Loucy (cell line): Measurements from ENCODE around the gene PLXDC1.

Experiments
- H2AFZ ChIP-seq: fragments of 200-600 bp; sonication (generic); 2 replicates; pipeline ENCODE4 v1.6.0; 2016; ENCODE audit warnings: antibody characterized with exemption, mild to moderate bottlenecking, low read length, moderate library complexity
- H3F3A ChIP-seq: fragments of 200-600 bp; 2 replicates; pipeline ENCODE4 v1.6.0; 2016; ENCODE audit warnings: antibody characterized with exemption, low read depth, mild to moderate bottlenecking
- H3K27me3 ChIP-seq: fragments of 200-600 bp; sonication (generic); 2 replicates; pipeline ENCODE4 v1.6.1; 2014; ENCODE audit warnings: low read length, mild to moderate bottlenecking; ENCODE audit not compliant: insufficient read depth, poor library complexity, severe bottlenecking
- H3K36me3 ChIP-seq: fragments of 200-600 bp; sonication (generic); 2 replicates; pipeline ENCODE4 v1.6.1; 2016; ENCODE audit warnings: low read length; ENCODE audit not compliant: insufficient read depth
- H3K4me1 ChIP-seq: fragments of 200-600 bp; sonication (generic); 2 replicates; pipeline ENCODE4 v1.5.1; 2014; ENCODE audit warnings: low read length, mild to moderate bottlenecking; ENCODE audit not compliant: insufficient read depth, poor library complexity, severe bottlenecking
- H3K4me2 ChIP-seq: fragments of 200-600 bp; sonication (generic); 2 replicates; pipeline ENCODE4 v1.6.0; 2014; ENCODE audit warnings: antibody characterized with exemption, low read length, low read depth, mild to moderate bottlenecking; ENCODE audit not compliant: poor library complexity, severe bottlenecking
- H3K4me3 ChIP-seq: fragments of 200-600 bp; sonication (generic); 2 replicates; pipeline ENCODE4 v1.5.1; 2014; ENCODE audit warnings: low read length, mild to moderate bottlenecking, mixed read lengths; ENCODE audit not compliant: poor library complexity, severe bottlenecking
- H3K79me2 ChIP-seq: fragments of 200-600 bp; sonication (generic); 2 replicates; pipeline ENCODE4 v1.6.1; 2014; ENCODE audit warnings: low read length; ENCODE audit not compliant: insufficient read depth
- H3K9ac ChIP-seq: fragments of 200-600 bp; sonication (generic); 2 replicates; pipeline ENCODE4 v1.6.0; 2014; ENCODE audit warnings: mild to moderate bottlenecking, low read depth, low read length, moderate library complexity; ENCODE audit not compliant: poor library complexity, severe bottlenecking
- H3K9me2 ChIP-seq: fragments of 200-600 bp; sonication (generic); replicated peaks from 2 replicates; pipeline ENCODE4 v1.6.1; 2016; ENCODE audit warnings: low read depth, low read length, mixed read lengths
- H3K9me3 ChIP-seq: fragments of 200-600 bp; sonication (generic); 2 replicates; pipeline ENCODE4 v1.6.1; 2014; ENCODE audit warnings: mild to moderate bottlenecking, antibody characterized with exemption, low read length, low read depth; ENCODE audit not compliant: insufficient read depth
- H4K20me1 ChIP-seq: fragments of 200-600 bp; sonication (generic); 2 replicates; pipeline ENCODE4 v1.6.0; 2014; ENCODE audit warnings: antibody characterized with exemption, low read length, mild to moderate bottlenecking; ENCODE audit not compliant: insufficient read depth, poor library complexity, severe bottlenecking
- EZH2phosphoT487 ChIP-seq: fragments of 200-600 bp; IDR thresholded peaks from 2 replicates; pipeline ENCODE4 v1.6.1; 2018; ENCODE audit warnings: antibody characterized with exemption, mild to moderate bottlenecking, moderate library complexity, borderline replicate concordance
- TF ChIP-seq, protein P1 (sequence below): fragments of 200-600 bp; sonication (generic); conservative IDR thresholded peaks from 2 replicates; pipeline ENCODE4 v1.5.1; 2014; ENCODE audit warnings: mild to moderate bottlenecking, antibody characterized with exemption, low read length

PLXDC1 gene

DNA sequence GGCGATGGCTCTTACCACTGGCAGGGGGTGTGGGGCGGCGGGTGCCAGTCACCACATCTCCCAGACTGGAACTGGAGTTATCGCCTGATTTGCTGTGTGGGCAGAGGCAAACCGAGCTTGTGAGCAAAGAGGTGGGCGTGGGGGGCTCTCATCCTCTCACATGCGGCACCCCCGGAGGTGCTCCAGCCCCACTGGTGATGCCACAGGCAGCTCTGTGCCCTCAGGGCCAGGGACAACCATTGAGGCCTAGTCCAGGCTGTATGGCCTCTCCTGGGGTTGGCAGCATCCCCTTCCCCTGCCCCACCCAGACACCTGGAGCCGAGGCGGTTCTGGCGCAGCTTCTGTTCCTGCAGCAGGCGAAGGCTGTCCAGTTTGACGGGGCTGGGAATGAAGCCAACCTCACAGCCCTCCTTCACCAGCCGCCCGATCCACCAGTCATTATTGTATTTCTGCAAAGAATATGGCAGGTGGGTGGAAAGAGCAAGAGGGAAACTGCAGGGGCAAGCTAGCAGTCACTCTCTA lies 35.1 kb upstream of the PLXDC1 start:
- H3K9me2 ChIP-seq, result no peaks in the 10 kb centered on the region
- H3F3A ChIP-seq, result no peaks in the 10 kb centered on the region
- H3K79me2 ChIP-seq, result peaks cover 3% of the 10 kb centered on the region; the same call in 1 of the 2 replicates
- peaks cover 62% of the 10 kb centered on the region; the same call in 1 of the 2 replicates for H3K36me3 ChIP-seq
- no peaks in the 10 kb centered on the region for H3K9me3 ChIP-seq
- no peak for TF ChIP-seq EZH2phosphoT487
- TF ChIP-seq, protein P1, sequence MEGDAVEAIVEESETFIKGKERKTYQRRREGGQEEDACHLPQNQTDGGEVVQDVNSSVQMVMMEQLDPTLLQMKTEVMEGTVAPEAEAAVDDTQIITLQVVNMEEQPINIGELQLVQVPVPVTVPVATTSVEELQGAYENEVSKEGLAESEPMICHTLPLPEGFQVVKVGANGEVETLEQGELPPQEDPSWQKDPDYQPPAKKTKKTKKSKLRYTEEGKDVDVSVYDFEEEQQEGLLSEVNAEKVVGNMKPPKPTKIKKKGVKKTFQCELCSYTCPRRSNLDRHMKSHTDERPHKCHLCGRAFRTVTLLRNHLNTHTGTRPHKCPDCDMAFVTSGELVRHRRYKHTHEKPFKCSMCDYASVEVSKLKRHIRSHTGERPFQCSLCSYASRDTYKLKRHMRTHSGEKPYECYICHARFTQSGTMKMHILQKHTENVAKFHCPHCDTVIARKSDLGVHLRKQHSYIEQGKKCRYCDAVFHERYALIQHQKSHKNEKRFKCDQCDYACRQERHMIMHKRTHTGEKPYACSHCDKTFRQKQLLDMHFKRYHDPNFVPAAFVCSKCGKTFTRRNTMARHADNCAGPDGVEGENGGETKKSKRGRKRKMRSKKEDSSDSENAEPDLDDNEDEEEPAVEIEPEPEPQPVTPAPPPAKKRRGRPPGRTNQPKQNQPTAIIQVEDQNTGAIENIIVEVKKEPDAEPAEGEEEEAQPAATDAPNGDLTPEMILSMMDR, result no peak
- no peak overlapping the region for H3K9ac ChIP-seq
- no peaks in the 10 kb centered on the region for H3K27me3 ChIP-seq
- no peak overlapping the region for H2AFZ ChIP-seq
- H4K20me1 ChIP-seq, result no peaks in the 10 kb centered on the region
- no peak overlapping the region for H3K4me2 ChIP-seq
- H3K4me3 ChIP-seq, result no peak overlapping the region
- H3K4me1 ChIP-seq, result peaks cover 7% of the 10 kb centered on the region

DNA sequence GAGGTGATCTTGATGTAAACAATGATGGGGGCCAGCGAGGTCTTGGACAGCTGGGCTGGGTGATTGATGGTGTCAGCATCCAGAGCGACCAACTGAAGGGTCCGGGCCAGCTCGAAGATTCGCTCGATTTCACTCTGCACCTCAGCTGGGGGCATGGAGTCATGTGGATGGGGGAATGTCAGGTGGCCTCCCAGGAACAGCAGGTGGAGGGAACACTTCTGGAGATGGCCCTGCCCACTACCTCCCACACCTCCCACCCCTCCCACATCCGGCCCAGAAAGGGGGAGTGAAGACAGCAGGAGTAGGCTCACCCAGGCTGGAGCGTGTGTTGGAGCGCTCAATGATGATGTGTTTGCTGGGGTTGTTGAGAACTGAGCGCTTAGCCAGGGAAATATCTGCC lies 32.3 kb upstream of the PLXDC1 start:
- Histone ChIP-seq H4K20me1 (no peaks in the 10 kb centered on the region), H3K9ac (no peak overlapping the region), H3K4me3 (no peak overlapping the region), H3K9me3 (no peaks in the 10 kb centered on the region), H3K4me2 (no peak overlapping the region), H3F3A (no peaks in the 10 kb centered on the region), H3K9me2 (no peaks in the 10 kb centered on the region), H3K4me1 (peaks cover 7% of the 10 kb centered on the region), H2AFZ (no peak overlapping the region), H3K36me3 (peaks cover 59% of the 10 kb centered on the region; the same call in 1 of the 2 replicates), H3K27me3 (no peaks in the 10 kb centered on the region), H3K79me2 (peaks cover 3% of the 10 kb centered on the region; the same call in 1 of the 2 replicates)
- TF ChIP-seq, protein P1, result no peak
- TF ChIP-seq EZH2phosphoT487, result no peak

DNA sequence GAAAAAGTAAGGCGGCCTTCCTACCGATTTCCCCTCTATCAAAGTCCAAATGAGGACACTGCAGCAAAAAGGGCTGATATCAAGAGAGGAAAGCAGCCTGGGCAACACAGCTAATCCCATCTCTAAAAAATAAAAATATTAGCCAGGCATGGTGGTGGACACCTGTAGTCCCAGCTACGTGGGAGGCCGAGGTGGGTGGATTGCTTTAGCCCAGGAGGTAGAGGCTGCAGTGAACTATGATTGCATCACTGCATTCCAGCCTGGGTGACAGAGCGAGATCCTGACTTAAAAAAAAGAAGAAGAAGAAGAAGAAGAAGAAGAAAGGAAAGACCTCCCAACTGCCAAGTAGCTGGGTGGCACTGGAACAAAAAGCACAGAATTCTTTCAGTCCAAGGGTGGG lies 31.6 kb upstream of the PLXDC1 start:
- no peaks in the 10 kb centered on the region for H3K9me2 ChIP-seq
- peaks cover 7% of the 10 kb centered on the region for H3K4me1 ChIP-seq
- H3K79me2 ChIP-seq, result peaks cover 3% of the 10 kb centered on the region; the same call in 1 of the 2 replicates
- H2AFZ ChIP-seq, result no peak overlapping the region
- H3K9ac ChIP-seq, result no peak overlapping the region
- H3K4me3 ChIP-seq, result no peak overlapping the region
- no peak for TF ChIP-seq EZH2phosphoT487
- TF ChIP-seq, protein P1, result no peak
- no peaks in the 10 kb centered on the region for H3F3A ChIP-seq
- no peaks in the 10 kb centered on the region for H4K20me1 ChIP-seq
- no peaks in the 10 kb centered on the region for H3K9me3 ChIP-seq
- H3K27me3 ChIP-seq, result no peaks in the 10 kb centered on the region
- peaks cover 64% of the 10 kb centered on the region; the same call in 1 of the 2 replicates for H3K36me3 ChIP-seq
- H3K4me2 ChIP-seq, result no peak overlapping the region
